Tibial nerve (tissue), 4 donors: Measurements from ENCODE around the gene CASP3. TPM values are rescaled to one million over a fixed set of nuclear protein-coding genes. Genes with fewer than 3 reads are reported as not detected.

ENCODE experiments used
- DNase-seq, 2 donors: peaks; one replicate each; pipeline ENCODE4 v3.0.0-alpha.2; 2019; ENCODE audit warnings: low spot score in 2 of 2
- H3K27ac ChIP-seq, 4 donors: fragments of 200-600 bp; sonication (generic) in 3 of 4; one replicate each; pipeline ENCODE4 v1.5.1; 2017 to 2019; ENCODE audit warnings: mild to moderate bottlenecking in 1 of 4
- H3K27me3 ChIP-seq, 2 donors: fragments of 200-600 bp; sonication (generic) in 1 of 2; one replicate each; pipeline versions ENCODE4 v1.5.1 to v1.6.0; 2017 to 2019
- H3K36me3 ChIP-seq, 3 donors: fragments of 200-600 bp; sonication (generic); one replicate each; pipeline ENCODE4 v1.5.1; 2018 to 2019
- H3K4me1 ChIP-seq, 4 donors: fragments of 200-600 bp; sonication (generic) in 3 of 4; one replicate each; pipeline ENCODE4 v1.5.1; 2017 to 2019
- H3K4me3 ChIP-seq, 4 donors: fragments of 200-600 bp; sonication (generic) in 3 of 4; one replicate each; pipeline ENCODE4 v1.5.1; 2017 to 2019; ENCODE audit warnings: mild to moderate bottlenecking in 1 of 4, moderate library complexity in 1 of 4
- H3K9me3 ChIP-seq, 4 donors: fragments of 200-600 bp; sonication (generic) in 3 of 4; one replicate each; pipeline ENCODE4 v1.5.1; 2017 to 2019
- EP300 ChIP-seq, 2 donors: sonication (generic); formaldehyde crosslinking; IDR thresholded peaks; one replicate each; pipeline ENCODE4 v1.6.1; 2017; ENCODE audit warnings: antibody characterized with exemption in 2 of 2, mild to moderate bottlenecking in 1 of 2
- POLR2A ChIP-seq, 2 donors: fragments of 450-650 bp; IDR thresholded peaks; one replicate each; pipeline ENCODE4 v1.6.1; 2017; ENCODE audit warnings: antibody characterized with exemption in 2 of 2, mild to moderate bottlenecking in 2 of 2, moderate library complexity in 2 of 2
- WGBS, 2 donors: methylation state at CpG; one replicate each; pipeline ENCODE4 v1.1.5; 2018; 5-methylcytosine and 5-hydroxymethylcytosine counted together
- total RNA-seq, 4 donors: library from RNA; depleted of rRNA; stranded (reverse); fragments of >200 nt; gene quantifications; one replicate each; pipeline ENCODE4 v1.1.0, GENCODE V29; 2016
- TF ChIP-seq, protein P1 (sequence below), 5 experiments: fragments of 200-600 bp in 3 of 5; fragments of 450-650 bp in 2 of 5; sonication (generic) in 3 of 5; IDR thresholded peaks; one replicate each; pipeline ENCODE4 v1.5.1; 2016 to 2019; ENCODE audit warnings: antibody characterized with exemption in 5 of 5, mild to moderate bottlenecking in 3 of 5, moderate library complexity in 2 of 5

The CASP3 gene
- total RNA-seq, 4 donors from 2014 or later = 7.6 to 17.7 (median 9.7) TPM

DNA sequence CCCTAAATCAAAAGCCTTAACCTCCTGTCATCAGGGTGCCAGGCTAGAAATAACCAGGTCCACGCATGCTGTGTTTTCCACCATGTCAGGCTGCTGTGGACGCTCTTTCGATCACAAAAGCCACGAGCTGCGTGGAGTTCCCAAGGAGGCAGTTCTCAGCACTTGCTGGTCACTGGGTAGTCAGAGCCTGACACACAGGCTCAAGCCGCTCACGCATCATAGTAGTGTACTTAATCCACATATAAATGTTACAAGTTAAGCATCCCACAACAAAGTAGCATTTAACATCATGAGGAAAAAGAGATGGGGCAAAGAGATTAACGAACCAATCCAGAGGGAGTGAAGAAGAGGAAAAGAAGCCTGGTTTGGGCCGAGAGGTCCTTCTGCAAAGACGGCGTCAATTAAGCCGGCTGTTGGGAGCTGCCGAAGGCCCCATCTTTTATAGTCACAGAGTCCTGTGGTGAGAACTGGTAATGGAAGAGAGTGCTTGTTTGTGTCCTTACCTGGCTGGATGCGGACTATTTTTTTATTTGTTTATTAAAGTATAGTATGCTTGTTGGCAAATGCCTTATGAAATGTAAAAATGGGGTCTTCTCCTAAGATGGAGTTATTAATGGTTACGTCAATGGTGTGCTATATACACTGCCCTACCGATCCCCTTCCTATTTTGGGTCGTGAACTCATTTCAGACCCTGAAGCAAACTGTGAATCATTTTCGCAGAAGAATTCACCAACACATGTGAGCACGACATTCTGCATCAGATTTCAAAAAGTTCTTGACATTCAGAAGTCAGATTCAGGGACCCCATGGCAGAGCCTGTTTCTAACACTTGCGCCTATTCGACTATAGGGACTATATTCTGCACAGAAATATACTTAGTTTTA, 966 bp upstream of the CASP3 start:
- H3K36me3 ChIP-seq = peaks cover 0 to 8% (median 0%) of the 10 kb centered on the region in 3 donors
- DNase-seq = peak in 1 of 2 donors; percentile 7
- H3K27ac ChIP-seq = peak overlapping the region; percentile 90 to 99 (median 98)
- no peak for TF ChIP-seq EP300 (IDR thresholded peaks at IDR 0.05)
- no peak for TF ChIP-seq POLR2A (IDR thresholded peaks at IDR 0.05)
- no peaks in the 10 kb centered on the region for H3K9me3 ChIP-seq
- peak overlapping the region; percentile 54 to 94 (median 80) for H3K4me3 ChIP-seq
- 23 to 28% methylated on average over 21 of the region's 21 CpGs for WGBS, 2 donors
- peaks cover 0 to 53% (median 31%) of the 10 kb centered on the region in 4 donors for H3K4me1 ChIP-seq
- H3K27me3 ChIP-seq = no peaks in the 10 kb centered on the region

GRCh38 chr4:184648313-184649025, 778 bp downstream of the CASP3 start:
- no peaks in the 10 kb centered on the region for H3K36me3 ChIP-seq
- H3K4me3 ChIP-seq = peak overlapping the region; percentile 88 to 100 (median 94)
- H3K9me3 ChIP-seq = no peaks in the 10 kb centered on the region
- WGBS, 2 donors = 0% methylated on average over 45 to 52 of the region's 52 CpGs
- peak overlapping the region; percentile 90 to 99 (median 98) for H3K27ac ChIP-seq
- H3K27me3 ChIP-seq = no peaks in the 10 kb centered on the region
- peak; percentile 34 to 37 for DNase-seq
- TF ChIP-seq POLR2A (IDR thresholded peaks at IDR 0.05) (no peak), EP300 (IDR thresholded peaks at IDR 0.05) (no peak)
- TF ChIP-seq, protein P1, sequence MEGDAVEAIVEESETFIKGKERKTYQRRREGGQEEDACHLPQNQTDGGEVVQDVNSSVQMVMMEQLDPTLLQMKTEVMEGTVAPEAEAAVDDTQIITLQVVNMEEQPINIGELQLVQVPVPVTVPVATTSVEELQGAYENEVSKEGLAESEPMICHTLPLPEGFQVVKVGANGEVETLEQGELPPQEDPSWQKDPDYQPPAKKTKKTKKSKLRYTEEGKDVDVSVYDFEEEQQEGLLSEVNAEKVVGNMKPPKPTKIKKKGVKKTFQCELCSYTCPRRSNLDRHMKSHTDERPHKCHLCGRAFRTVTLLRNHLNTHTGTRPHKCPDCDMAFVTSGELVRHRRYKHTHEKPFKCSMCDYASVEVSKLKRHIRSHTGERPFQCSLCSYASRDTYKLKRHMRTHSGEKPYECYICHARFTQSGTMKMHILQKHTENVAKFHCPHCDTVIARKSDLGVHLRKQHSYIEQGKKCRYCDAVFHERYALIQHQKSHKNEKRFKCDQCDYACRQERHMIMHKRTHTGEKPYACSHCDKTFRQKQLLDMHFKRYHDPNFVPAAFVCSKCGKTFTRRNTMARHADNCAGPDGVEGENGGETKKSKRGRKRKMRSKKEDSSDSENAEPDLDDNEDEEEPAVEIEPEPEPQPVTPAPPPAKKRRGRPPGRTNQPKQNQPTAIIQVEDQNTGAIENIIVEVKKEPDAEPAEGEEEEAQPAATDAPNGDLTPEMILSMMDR (IDR thresholded peaks at IDR 0.05) = no peak
- H3K4me1 ChIP-seq = peaks cover 0 to 57% (median 33%) of the 10 kb centered on the region in 4 donors

GRCh38 chr4:184648054-184648312, 1.3 kb downstream of the CASP3 start:
- Histone ChIP-seq H3K9me3 (no peaks in the 10 kb centered on the region), H3K27me3 (no peaks in the 10 kb centered on the region), H3K4me3 (peak overlapping the region; percentile 88 to 100 (median 94)), H3K4me1 (peaks cover 0 to 53% (median 33%) of the 10 kb centered on the region in 4 donors), H3K27ac (peak overlapping the region in 3 of 4 donors; percentile 98 to 99 (median 99)), H3K36me3 (no peaks in the 10 kb centered on the region)
- TF ChIP-seq EP300 (IDR thresholded peaks at IDR 0.05) (no peak), POLR2A (IDR thresholded peaks at IDR 0.05) (no peak)
- TF ChIP-seq, protein P1 (IDR thresholded peaks at IDR 0.05) = no peak
- no peak for DNase-seq
- WGBS, 2 donors = 4 to 13% methylated on average over 6 of the region's 6 CpGs

GRCh38 chr4:184647266-184648053, 1.8 kb downstream of the CASP3 start:
- 79 to 81% methylated on average over 7 of the region's 7 CpGs for WGBS, 2 donors
- H3K4me3 ChIP-seq = peak overlapping the region in 3 of 4 donors; percentile 93 to 100 (median 94)
- H3K27ac ChIP-seq = peak overlapping the region in 3 of 4 donors; percentile 98 to 99 (median 99)
- H3K27me3 ChIP-seq = no peaks in the 10 kb centered on the region
- TF ChIP-seq, protein P1 (IDR thresholded peaks at IDR 0.05) = no peak
- no peak for TF ChIP-seq EP300 (IDR thresholded peaks at IDR 0.05)
- TF ChIP-seq POLR2A (IDR thresholded peaks at IDR 0.05) = no peak
- H3K36me3 ChIP-seq = peaks cover 0 to 2% (median 0%) of the 10 kb centered on the region in 3 donors
- peaks cover 0 to 52% (median 33%) of the 10 kb centered on the region in 4 donors for H3K4me1 ChIP-seq
- no peaks in the 10 kb centered on the region for H3K9me3 ChIP-seq
- DNase-seq = no peak

GRCh38 chr4:184645904-184646610, 3.2 kb downstream of the CASP3 start:
- 73 to 74% methylated on average over 6 of the region's 6 CpGs for WGBS, 2 donors
- DNase-seq = no peak
- Histone ChIP-seq H3K4me1 (peaks cover 0 to 49% (median 33%) of the 10 kb centered on the region in 4 donors), H3K27ac (no peak overlapping the region), H3K9me3 (no peaks in the 10 kb centered on the region), H3K4me3 (no peak overlapping the region), H3K27me3 (no peaks in the 10 kb centered on the region), H3K36me3 (peaks cover 0 to 7% (median 0%) of the 10 kb centered on the region in 3 donors)
- TF ChIP-seq POLR2A (IDR thresholded peaks at IDR 0.05) = no peak
- no peak for TF ChIP-seq EP300 (IDR thresholded peaks at IDR 0.05)
- TF ChIP-seq, protein P1 (IDR thresholded peaks at IDR 0.05) = no peak
